ENCODE measurements around the gene CYBC1. TPM values are rescaled to one million over a fixed set of nuclear protein-coding genes. Genes with fewer than 3 reads are reported as not detected.

CYBC1 gene
- polyA plus RNA-seq, 2 of the 4 experiments (the other 2 are of a cell fraction) = 81.8 to 86.5 TPM

GRCh38 chr17:82402865-82403264 is 47.7 kb downstream of the CYBC1 start:
- DNase-seq (ENCODE audit: low read depth in 1 of 2, low spot score in 1 of 2) (no peak), ATAC-seq (no peak), FAIRE-seq (no peak)
- no peak for TF ChIP-seq GATA3 (IDR thresholded peaks at IDR 0.05; ENCODE audit: borderline replicate concordance)
- no peak for TF ChIP-seq ATOH8 (CRISPR knock-in tag; IDR thresholded peaks at IDR 0.05; ENCODE audit: low read depth)
- no peak for TF ChIP-seq USF2 (IDR thresholded peaks at IDR 0.05)
- no peak for TF ChIP-seq BHLHE40 (IDR thresholded peaks at IDR 0.05; ENCODE audit: low read depth, low read length)
- no peak for TF ChIP-seq POLR2A (IDR thresholded peaks at IDR 0.05; ENCODE audit: low read length)
- TF ChIP-seq CBX8 (IDR thresholded peaks at IDR 0.05) = no peak
- no peak for TF ChIP-seq KDM5A (IDR thresholded peaks at IDR 0.05)
- no peak for TF ChIP-seq MAFK (IDR thresholded peaks at IDR 0.05; ENCODE audit: partially characterized antibody)
- no peak for TF ChIP-seq HMGXB4 (CRISPR knock-in tag; IDR thresholded peaks at IDR 0.05; ENCODE audit: borderline replicate concordance)
- TF ChIP-seq HOXB5 (CRISPR knock-in tag; IDR thresholded peaks at IDR 0.05) = no peak
- TF ChIP-seq RARB (CRISPR knock-in tag; IDR thresholded peaks at IDR 0.05) = no peak
- TF ChIP-seq HEYL (CRISPR knock-in tag; IDR thresholded peaks at IDR 0.05) = no peak
- TF ChIP-seq MAX (IDR thresholded peaks at IDR 0.05) = no peak
- TF ChIP-seq TP53 (CRISPR knock-in tag; IDR thresholded peaks at IDR 0.05) = no peak
- no peak for TF ChIP-seq EHF (CRISPR knock-in tag; IDR thresholded peaks at IDR 0.05)
- TF ChIP-seq MYC (IDR thresholded peaks at IDR 0.05; ENCODE audit: borderline replicate concordance, low read length) = no peak
- no peak for TF ChIP-seq KDM1A (IDR thresholded peaks at IDR 0.05; ENCODE audit: low read depth)
- WGBS (ENCODE audit: missing lambda C conversion rate) = 65% methylated on average over 7 of the region's 7 CpGs
- ChIA-PET POLR2A (interaction anchor here (0.6 kb wide), 1 partner anchor 51 kb away, joined by 3 read pairs; no protein-coding TSS in a partner anchor), CTCF (interaction anchor here (0.9 to 1.9 kb wide), 5 partner anchors 11 to 92 kb away, joined by 4 to 9 read pairs (median 4); no protein-coding TSS in a partner anchor)
- Histone ChIP-seq H3K9me3 (no peaks in the 10 kb centered on the region), H3K4me1 (peaks cover 10% of the 10 kb centered on the region), H3K27ac (no peak overlapping the region), H3K4me3 (no peak overlapping the region), H3K4me2 (no peak overlapping the region)

GRCh38 chr17:82400830-82401229 is 49.7 kb downstream of the CYBC1 start:
- no peak for ATAC-seq
- Histone ChIP-seq H3K9me3 (no peaks in the 10 kb centered on the region), H3K27ac (no peak overlapping the region), H3K4me3 (no peak overlapping the region), H3K4me1 (peaks cover 15% of the 10 kb centered on the region), H3K4me2 (no peak overlapping the region)
- CTCF ChIA-PET = interaction anchor here (1.8 to 3.8 kb wide), 2 partner anchors 13 to 100 kb away, joined by 5 to 19 read pairs; no protein-coding TSS in a partner anchor
- WGBS (ENCODE audit: missing lambda C conversion rate) = 95% methylated on average over 19 of the region's 19 CpGs
- DNase-seq (ENCODE audit: low read depth in 1 of 2, low spot score in 1 of 2) = no peak
- POLR2A ChIA-PET = no interaction called here
- FAIRE-seq = no peak
- TF ChIP-seq MAFK (IDR thresholded peaks at IDR 0.05; ENCODE audit: partially characterized antibody) (peak; percentile 29), CTCF (IDR thresholded peaks at IDR 0.05) (no peak)

- WGBS (ENCODE audit: missing lambda C conversion rate) = 92% methylated on average over 6 of the region's 7 CpGs
- peaks cover 15% of the 10 kb centered on the region for H3K4me1 ChIP-seq
- TF ChIP-seq SREBF2 (IDR thresholded peaks at IDR 0.05) (no peak), TFCP2L1 (CRISPR knock-in tag; IDR thresholded peaks at IDR 0.05) (no peak), JUN (IDR thresholded peaks at IDR 0.05) (no peak), HOXB13 (CRISPR knock-in tag; IDR thresholded peaks at IDR 0.05; ENCODE audit: low read depth) (no peak), ZFP36 (IDR thresholded peaks at IDR 0.05; ENCODE audit: borderline replicate concordance, partially characterized antibody) (no peak), EP300 (IDR thresholded peaks at IDR 0.05) (no peak), HDAC2 (IDR thresholded peaks at IDR 0.05) (no peak)
- no peak overlapping the region for H3K4me2 ChIP-seq
- no peak for FAIRE-seq
- ChIA-PET CTCF (interaction anchor here (1.1 to 3.8 kb wide), 8 partner anchors 10 to 99 kb away, joined by 3 to 19 read pairs (median 4); no protein-coding TSS in a partner anchor), POLR2A (no interaction called here)
- no peak overlapping the region for H3K27ac ChIP-seq
- H3K9me3 ChIP-seq = no peaks in the 10 kb centered on the region
- no peak overlapping the region for H3K4me3 ChIP-seq
- DNase-seq (ENCODE audit: low read depth in 1 of 2, low spot score in 1 of 2) = no peak
- ATAC-seq = no peak
Observed at GRCh38 chr17:82400206-82400605, 50.3 kb downstream of the CYBC1 start.
